GM04504 (cell line): ENCODE results near the gene GRK3.
"Not testable (repeated sequence)": the region's sequence is repeated elsewhere in the genome, so short reads cannot be mapped to it uniquely, and the experiment has no call there.

Source experiments
- DNase-seq: peaks from one replicate; pipeline ENCODE4 v3.0.0-alpha.2; 2012; ENCODE audit warnings: low read depth

The GRK3 gene

GRCh38 chr22:25564320-25564978 is at the start of gene GRK3:
Gene GRK3 (plus strand): TSS chr22:25564675. CDS start chr22:25565041, 366 bp downstream.
- no peak for DNase-seq

- no peak for DNase-seq
These were observed 46.3 kb upstream of the GRK3 start for GRCh38 chr22:25518000-25518663.

- DNase-seq: no peak
These were observed 39.1 kb upstream of the GRK3 start for GRCh38 chr22:25525376-25525775.

- not testable (repeated sequence) for DNase-seq
These were observed 38.5 kb upstream of the GRK3 start for GRCh38 chr22:25525804-25526584.

- not testable (repeated sequence) for DNase-seq
These were observed 37.5 kb upstream of the GRK3 start for GRCh38 chr22:25527016-25527415.

GRCh38 chr22:25528068-25528467 is 36.4 kb upstream of the GRK3 start:
- DNase-seq: not testable (repeated sequence)

GRCh38 chr22:25529059-25529458 is 35.4 kb upstream of the GRK3 start:
- DNase-seq: not testable (repeated sequence)

- not testable (repeated sequence) for DNase-seq
These were observed 34.8 kb upstream of the GRK3 start for GRCh38 chr22:25529541-25530137.

GRCh38 chr22:25531677-25532076 is 32.8 kb upstream of the GRK3 start:
- DNase-seq: not testable (repeated sequence)

GRCh38 chr22:25534724-25535123 is 29.8 kb upstream of the GRK3 start:
- no peak for DNase-seq

GRCh38 chr22:25536589-25536988 is 27.9 kb upstream of the GRK3 start:
- DNase-seq: no peak

GRCh38 chr22:25540166-25540907 is 24.1 kb upstream of the GRK3 start:
- DNase-seq: no peak

- DNase-seq: no peak
These were observed 23.4 kb upstream of the GRK3 start for GRCh38 chr22:25540908-25541660.

GRCh38 chr22:25542191-25542590 is 22.3 kb upstream of the GRK3 start:
- no peak for DNase-seq

GRCh38 chr22:25542720-25543402 is 21.6 kb upstream of the GRK3 start:
- DNase-seq: no peak

- no peak for DNase-seq
These were observed 19.3 kb upstream of the GRK3 start for GRCh38 chr22:25545146-25545545.

- DNase-seq: no peak
These were observed 18.8 kb upstream of the GRK3 start for GRCh38 chr22:25545672-25546071.

- DNase-seq: no peak
These were observed 18.2 kb upstream of the GRK3 start for GRCh38 chr22:25546242-25546641.

- DNase-seq: no peak
These were observed 17.7 kb upstream of the GRK3 start for GRCh38 chr22:25546751-25547150.

GRCh38 chr22:25548866-25549464 is 15.5 kb upstream of the GRK3 start:
- no peak for DNase-seq
